HG03159 (cell line): ENCODE data around the gene CAPN7.
"Not testable (repeated sequence)": the region's sequence is repeated elsewhere in the genome, so short reads cannot be mapped to it uniquely, and the experiment has no call there.

Experiments
- ATAC-seq: cut with Tn5 transposase; IDR thresholded peaks from one replicate; pipeline ENCODE4 v1.9.1; 2021; ENCODE audit warnings: mild to moderate bottlenecking, moderate library complexity; ENCODE audit not compliant: unreplicated experiment

CAPN7 gene

GRCh38 chr3:15205934-15206661, at the start of gene CAPN7:
CAPN7 (plus strand) TSS chr3:15206246; CDS start chr3:15206496, 250 bp downstream.
- peak; percentile 86 for ATAC-seq

GRCh38 chr3:15157441-15157840, 48.6 kb upstream of the CAPN7 start:
- ATAC-seq, result no peak

- ATAC-seq, result no peak
Observed at GRCh38 chr3:15159501-15160136, 46.4 kb upstream of the CAPN7 start.

GRCh38 chr3:15160662-15161061, 45.4 kb upstream of the CAPN7 start:
- ATAC-seq, result no peak

- ATAC-seq, result no peak
Observed at GRCh38 chr3:15161133-15161532, 44.9 kb upstream of the CAPN7 start.

GRCh38 chr3:15163656-15164055, 42.4 kb upstream of the CAPN7 start:
- not testable (repeated sequence) for ATAC-seq

GRCh38 chr3:15164340-15164739, 41.7 kb upstream of the CAPN7 start:
- ATAC-seq, result no peak

- no peak for ATAC-seq
Observed at GRCh38 chr3:15165061-15165460, 41.0 kb upstream of the CAPN7 start.

GRCh38 chr3:15166391-15166790, 39.7 kb upstream of the CAPN7 start:
- not testable (repeated sequence) for ATAC-seq

- no peak for ATAC-seq
Observed at GRCh38 chr3:15171096-15171495, 35.0 kb upstream of the CAPN7 start.

GRCh38 chr3:15172806-15173205, 33.2 kb upstream of the CAPN7 start:
- ATAC-seq, result no peak

- no peak for ATAC-seq
Observed at GRCh38 chr3:15174953-15175352, 31.1 kb upstream of the CAPN7 start.

GRCh38 chr3:15175605-15176004, 30.4 kb upstream of the CAPN7 start:
- no peak for ATAC-seq

GRCh38 chr3:15180042-15180611, 25.9 kb upstream of the CAPN7 start:
- peak; percentile 73 for ATAC-seq

- no peak for ATAC-seq
Observed at GRCh38 chr3:15181511-15181910, 24.5 kb upstream of the CAPN7 start.

- no peak for ATAC-seq
Observed at GRCh38 chr3:15181963-15182362, 24.1 kb upstream of the CAPN7 start.

GRCh38 chr3:15183011-15183410, 23.0 kb upstream of the CAPN7 start:
- ATAC-seq, result no peak

- ATAC-seq, result no peak
Observed at GRCh38 chr3:15185404-15185803, 20.6 kb upstream of the CAPN7 start.

- ATAC-seq, result no peak
Observed at GRCh38 chr3:15186101-15186476, 20.0 kb upstream of the CAPN7 start.

GRCh38 chr3:15186477-15187164, 19.4 kb upstream of the CAPN7 start:
- not testable (repeated sequence) for ATAC-seq

- ATAC-seq, result no peak
Observed at GRCh38 chr3:15197340-15198029, 8.6 kb upstream of the CAPN7 start.
